K562 (cell line): ENCODE data around the gene WBP1. TPM values are rescaled to one million over a fixed set of nuclear protein-coding genes. Genes with fewer than 3 reads are reported as not detected.

ENCODE experiments used
- CBFB ChIP-seq: sonication (generic); formaldehyde crosslinking; IDR thresholded peaks from 2 replicates; pipeline ENCODE4 v1.4.0; 2020; ENCODE audit warnings: mild to moderate bottlenecking, missing genetic modification reagents
- ETV6 ChIP-seq, 3 experiments: fragments of 150-350 bp in 1 of 3; sonication (generic) in 1 of 3; formaldehyde crosslinking in 1 of 3; IDR thresholded peaks; 2 replicates each; pipeline versions ENCODE4 v1.6.1 to v1.8.0; 2014 to 2022; ENCODE audit warnings: borderline replicate concordance in 2 of 3, low read depth in 2 of 3, antibody characterized with exemption in 1 of 3, low read length in 1 of 3, mild to moderate bottlenecking in 1 of 3, missing genetic modification reagents in 1 of 3
- FOXO4 ChIP-seq: fragments of 450-650 bp; formaldehyde crosslinking; IDR thresholded peaks from 2 replicates; pipeline ENCODE4 v1.4.0; 2020; ENCODE audit warnings: mild to moderate bottlenecking, moderate library complexity
- HSF4 ChIP-seq: fragments of 250-450 bp; sonication (Bioruptor Pico); IDR thresholded peaks from 2 replicates; pipeline ENCODE4 v2.1.2; 2022; ENCODE audit warnings: mild to moderate bottlenecking, moderate library complexity, borderline replicate concordance
- MGA ChIP-seq: fragments of 450-650 bp; IDR thresholded peaks from 2 replicates; pipeline ENCODE4 v1.6.1; 2016; ENCODE audit warnings: mild to moderate bottlenecking, moderate library complexity
- RBBP5 ChIP-seq: fragments of 200-600 bp; sonication (generic); IDR thresholded peaks from 2 replicates; pipeline ENCODE4 v1.6.1; 2012; ENCODE audit warnings: borderline replicate concordance, mild to moderate bottlenecking, low read length, control low read depth, inconsistent platforms; ENCODE audit not compliant: insufficient read depth, poor library complexity, severe bottlenecking
- VEZF1 ChIP-seq: fragments of 200-800 bp; sonication (Bioruptor generic); IDR thresholded peaks from 2 replicates; pipeline ENCODE4 v1.6.1; 2017; ENCODE audit warnings: missing genetic modification characterization, missing compliant biosample characterization
- polyA plus RNA-seq, 8 experiments: library from polyadenylated mRNA; depleted of rRNA in 4 of 8; stranded (reverse) in 5 of 8; unstranded in 3 of 8; fragments of >200 nt; fragmentation: Nextera tagmentation in 2 of 8; fragmentation: Illumina TruSeq in 1 of 8; extraction: Ambion mirVana in 2 of 8; extraction: Trizol in 1 of 8; gene quantifications; 2 replicates each; pipeline versions ENCODE4 v1.2.1 to v1.2.3, GENCODE V29; 2011 to 2014; ENCODE audit warnings: inconsistent platforms in 1 of 8, missing spikeins in 1 of 8
- total RNA-seq, 7 experiments: library from RNA; depleted of rRNA in 6 of 7; stranded (reverse); fragments of >200 nt in 6 of 7; fragmentation: Illumina TruSeq in 2 of 7; extraction: Trizol in 2 of 7; gene quantifications; 2 replicates each; pipeline versions ENCODE4 v1.2.1 to v1.2.3, GENCODE V29; 2011 to 2021; ENCODE audit warnings: low replicate concordance in 1 of 7

WBP1 gene
- total and polyA plus RNA-seq, 9 of the 15 experiments (the other 6 are each of a cell fraction or from before 2014, with no cell fraction given): 1.9 to 27.7 (median 14.2) TPM

- TF ChIP-seq MGA (no peak; the same call in 1 of the 2 replicates), ETV6 (IDR thresholded peaks at IDR 0.05; ENCODE audit: borderline replicate concordance in 1 of 2, low read depth in 2 of 2, low read length in 1 of 2) (no peak), ETV6 (CRISPR knock-in tag; IDR thresholded peaks at IDR 0.05; ENCODE audit: borderline replicate concordance) (no peak), VEZF1 (CRISPR knock-in tag) (peak; percentile 24; the same call in 1 of the 2 replicates), CBFB (CRISPR knock-in tag) (0 out of 2 replicates have a peak, but pooled peaks have one; percentile 2), RBBP5 (peak; percentile 69), HSF4 (CRISPR knock-in tag) (no peak), FOXO4 (CRISPR knock-in tag) (0 out of 2 replicates have a peak, but pooled peaks have one; percentile 5)
Observed at GRCh38 chr2:74503506-74504475, 45.6 kb downstream of the WBP1 start (continued).
